ENCODE results near the gene MOK. TPM values are rescaled to one million over a fixed set of nuclear protein-coding genes. Genes with fewer than 3 reads are reported as not detected.

The MOK gene
- total RNA-seq, 3 donors from 2014 or later (not counting 1 experiment from before 2014, with no cell fraction given): 3.9 to 6.5 (median 4.7) TPM

DNA sequence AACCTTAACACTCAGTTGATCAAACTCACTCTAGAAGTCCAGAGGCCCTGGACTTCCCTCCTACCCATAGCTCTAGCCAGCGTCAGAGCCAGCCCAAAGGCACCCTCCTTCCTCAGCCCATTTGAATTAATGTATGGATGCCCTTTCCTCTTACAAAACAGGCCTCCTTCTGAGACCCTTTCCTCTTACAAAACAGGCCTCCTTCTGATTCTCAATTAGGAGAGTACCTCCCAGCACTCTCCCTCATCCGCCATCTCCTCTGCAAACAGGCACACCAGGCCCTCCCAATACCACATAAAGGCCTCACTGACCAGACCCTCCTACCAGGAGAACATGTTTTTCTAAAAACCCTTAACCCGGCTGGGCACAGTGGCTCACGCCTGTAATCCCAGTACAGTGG is 65.7 kb downstream of the MOK start:
- H3K27me3 Mint-ChIP-seq (ENCODE audit: low read depth in 2 of 2): peaks cover 0 to 2% of the 10 kb centered on the region in 2 donors
- DNase-seq (no peak), ATAC-seq (no peak)
- no peak overlapping the region for H3K4me3 Mint-ChIP-seq
- no peak overlapping the region for H3K4me3 ChIP-seq (ENCODE audit: low read length)
- no peaks in the 10 kb centered on the region for H3K9me3 Mint-ChIP-seq
- WGBS (ENCODE audit: insufficient coverage): 97% methylated on average over 4 of the region's 4 CpGs
- TF ChIP-seq, protein P1, sequence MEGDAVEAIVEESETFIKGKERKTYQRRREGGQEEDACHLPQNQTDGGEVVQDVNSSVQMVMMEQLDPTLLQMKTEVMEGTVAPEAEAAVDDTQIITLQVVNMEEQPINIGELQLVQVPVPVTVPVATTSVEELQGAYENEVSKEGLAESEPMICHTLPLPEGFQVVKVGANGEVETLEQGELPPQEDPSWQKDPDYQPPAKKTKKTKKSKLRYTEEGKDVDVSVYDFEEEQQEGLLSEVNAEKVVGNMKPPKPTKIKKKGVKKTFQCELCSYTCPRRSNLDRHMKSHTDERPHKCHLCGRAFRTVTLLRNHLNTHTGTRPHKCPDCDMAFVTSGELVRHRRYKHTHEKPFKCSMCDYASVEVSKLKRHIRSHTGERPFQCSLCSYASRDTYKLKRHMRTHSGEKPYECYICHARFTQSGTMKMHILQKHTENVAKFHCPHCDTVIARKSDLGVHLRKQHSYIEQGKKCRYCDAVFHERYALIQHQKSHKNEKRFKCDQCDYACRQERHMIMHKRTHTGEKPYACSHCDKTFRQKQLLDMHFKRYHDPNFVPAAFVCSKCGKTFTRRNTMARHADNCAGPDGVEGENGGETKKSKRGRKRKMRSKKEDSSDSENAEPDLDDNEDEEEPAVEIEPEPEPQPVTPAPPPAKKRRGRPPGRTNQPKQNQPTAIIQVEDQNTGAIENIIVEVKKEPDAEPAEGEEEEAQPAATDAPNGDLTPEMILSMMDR (IDR thresholded peaks at IDR 0.05): no peak
- no peaks in the 10 kb centered on the region for H3K27me3 ChIP-seq (ENCODE audit: control insufficient read depth, insufficient read depth, low read length)
- no peak overlapping the region for H3K27ac ChIP-seq (ENCODE audit: low read length)
- H3K36me3 Mint-ChIP-seq: no peaks in the 10 kb centered on the region
- H3K4me1 ChIP-seq (ENCODE audit: control insufficient read depth, insufficient read depth, low read length): no peaks in the 10 kb centered on the region
- intact Hi-C loops (cut with micrococcal nuclease): loop anchor here (5.0 kb wide), 1 partner anchor 278 kb away; no protein-coding TSS in a partner anchor
- no peaks in the 10 kb centered on the region for H3K36me3 ChIP-seq (ENCODE audit: control insufficient read depth, insufficient read depth, low read length)
- no peaks in the 10 kb centered on the region for H3K4me1 Mint-ChIP-seq
- peaks cover 10% of the 10 kb centered on the region for H3K9me3 ChIP-seq (ENCODE audit: control insufficient read depth, insufficient read depth, low read length)
- H3K27ac Mint-ChIP-seq: no peak overlapping the region

DNA sequence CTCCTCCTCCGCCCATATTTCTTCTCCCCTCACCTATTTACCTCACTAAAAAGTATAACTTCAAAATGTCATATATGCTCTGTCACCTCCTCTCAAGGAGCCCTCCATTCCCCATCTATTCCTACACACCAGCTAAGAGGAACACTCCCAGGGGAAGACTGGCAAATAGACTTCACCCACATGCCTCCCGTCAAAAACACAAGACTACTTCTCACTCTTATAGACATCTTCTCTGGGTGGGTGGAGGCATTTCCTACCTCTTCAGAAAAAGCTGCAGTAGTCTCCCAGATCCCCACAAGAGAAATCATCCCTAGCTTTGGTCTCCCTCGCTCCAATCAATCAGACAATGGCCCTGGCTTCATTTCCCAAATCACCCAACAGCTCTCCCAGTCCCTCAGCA is 66.2 kb downstream of the MOK start:
- TF ChIP-seq, protein P1 (IDR thresholded peaks at IDR 0.05): no peak
- H3K27me3 ChIP-seq (ENCODE audit: control insufficient read depth, insufficient read depth, low read length): no peaks in the 10 kb centered on the region
- ATAC-seq (no peak), DNase-seq (no peak)
- H3K4me3 Mint-ChIP-seq: no peak overlapping the region
- no peaks in the 10 kb centered on the region for H3K36me3 Mint-ChIP-seq
- H3K9me3 Mint-ChIP-seq: no peaks in the 10 kb centered on the region
- H3K27me3 Mint-ChIP-seq (ENCODE audit: low read depth in 2 of 2): peaks cover 0 to 2% of the 10 kb centered on the region in 2 donors
- H3K27ac Mint-ChIP-seq: no peak overlapping the region
- H3K4me1 Mint-ChIP-seq: no peaks in the 10 kb centered on the region
- H3K4me1 ChIP-seq (ENCODE audit: control insufficient read depth, insufficient read depth, low read length): no peaks in the 10 kb centered on the region
- intact Hi-C loops (cut with micrococcal nuclease): loop anchor here (5.0 kb wide), 1 partner anchor 279 kb away; no protein-coding TSS in a partner anchor
- no peak overlapping the region for H3K4me3 ChIP-seq (ENCODE audit: low read length)
- H3K27ac ChIP-seq (ENCODE audit: low read length): no peak overlapping the region
- peaks cover 8% of the 10 kb centered on the region for H3K9me3 ChIP-seq (ENCODE audit: control insufficient read depth, insufficient read depth, low read length)
- WGBS (ENCODE audit: insufficient coverage): 81% methylated on average over 2 of the region's 3 CpGs
- H3K36me3 ChIP-seq (ENCODE audit: control insufficient read depth, insufficient read depth, low read length): no peaks in the 10 kb centered on the region

DNA sequence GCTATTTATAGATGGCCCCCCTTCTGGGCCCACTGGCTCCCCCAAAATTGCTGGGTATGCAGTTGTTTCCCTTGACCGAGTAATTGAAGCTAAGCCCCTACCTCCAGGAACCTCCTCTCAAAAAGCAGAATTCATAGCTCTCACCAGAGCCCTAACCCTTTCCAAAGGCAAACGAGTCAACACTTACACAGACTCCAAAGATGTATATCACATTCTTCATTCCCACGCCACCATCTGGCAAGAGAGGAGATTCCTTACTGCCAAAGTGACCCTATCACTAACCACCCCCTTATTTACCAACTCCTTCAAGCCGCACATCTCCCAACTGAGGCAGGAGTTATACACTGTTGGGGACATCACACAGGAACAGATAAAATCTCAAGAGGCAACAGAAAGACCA is 66.8 kb downstream of the MOK start:
- 73% methylated on average over 4 of the region's 4 CpGs for WGBS (ENCODE audit: insufficient coverage)
- no peak overlapping the region for H3K27ac Mint-ChIP-seq

More for the DNA sequence above, 66.8 kb downstream of the MOK start:
- H3K9me3 Mint-ChIP-seq: no peaks in the 10 kb centered on the region
- Histone ChIP-seq H3K9me3 (ENCODE audit: control insufficient read depth, insufficient read depth, low read length) (peaks cover 3% of the 10 kb centered on the region), H3K27me3 (ENCODE audit: control insufficient read depth, insufficient read depth, low read length) (no peaks in the 10 kb centered on the region), H3K36me3 (ENCODE audit: control insufficient read depth, insufficient read depth, low read length) (no peaks in the 10 kb centered on the region), H3K27ac (ENCODE audit: low read length) (no peak overlapping the region), H3K4me3 (ENCODE audit: low read length) (no peak overlapping the region), H3K4me1 (ENCODE audit: control insufficient read depth, insufficient read depth, low read length) (no peaks in the 10 kb centered on the region)
- TF ChIP-seq, protein P1 (IDR thresholded peaks at IDR 0.05): no peak
- ATAC-seq (no peak), DNase-seq (no peak)
- H3K4me3 Mint-ChIP-seq: no peak overlapping the region
- intact Hi-C loops (cut with micrococcal nuclease): loop anchor here (5.0 kb wide), 1 partner anchor 279 kb away; no protein-coding TSS in a partner anchor
- no peaks in the 10 kb centered on the region for H3K4me1 Mint-ChIP-seq
- H3K36me3 Mint-ChIP-seq: no peaks in the 10 kb centered on the region
- H3K27me3 Mint-ChIP-seq (ENCODE audit: low read depth in 2 of 2): peaks cover 0 to 2% of the 10 kb centered on the region in 2 donors

Data from natural killer cell (primary cell).